ENCODE data around the gene PLXNA4.

GRCh38 chr7:132497098-132497497 is 79.2 kb downstream of the PLXNA4 start:
- TF ChIP-seq CTCF (IDR thresholded peaks at IDR 0.05; ENCODE audit: low read depth, low read length): no peak
- TF ChIP-seq EZH2phosphoT487 (IDR thresholded peaks at IDR 0.05; ENCODE audit: low read depth): no peak
